Measurements from ENCODE around the gene ASB12. TPM values are rescaled to one million over a fixed set of nuclear protein-coding genes. Genes with fewer than 3 reads are reported as not detected.
A peak's percentile ranks its signal among the peaks of the same experiment; 100 is the strongest.

Gene ASB12
- polyA plus RNA-seq, 2 of the 4 experiments (the other 2 are of a cell fraction), result 0.08 TPM; not detected in 1

- Histone ChIP-seq H3K4me2 (no peak overlapping the region), H3K4me3 (no peak overlapping the region), H3K4me1 (peaks cover 7% of the 10 kb centered on the region), H3K9me3 (no peaks in the 10 kb centered on the region), H3K27ac (no peak overlapping the region)
- no peak for ATAC-seq
- 98% methylated on average over 2 of the region's 2 CpGs for WGBS (ENCODE audit: missing lambda C conversion rate)
- no peak for TF ChIP-seq RARB (CRISPR knock-in tag; IDR thresholded peaks at IDR 0.05)
- no peak for TF ChIP-seq RAD21 (conservative IDR thresholded peaks at IDR 0.05 in 1 of 2, IDR thresholded peaks at IDR 0.05 in 1 of 2)
- FAIRE-seq, result no peak
- POLR2A ChIA-PET, result no interaction called here
- DNase-seq (ENCODE audit: low read depth in 1 of 2, low spot score in 1 of 2), result no peak
- CTCF ChIA-PET, result no interaction called here
These were observed 27.5 kb downstream of the ASB12 start for GRCh38 chrX:64202808-64203325.

GRCh38 chrX:64198036-64198435 is 32.4 kb downstream of the ASB12 start:
- H3K4me1 ChIP-seq, result no peaks in the 10 kb centered on the region
- FAIRE-seq (peak; percentile 56), DNase-seq (ENCODE audit: low read depth in 1 of 2, low spot score in 1 of 2) (no peak), ATAC-seq (no peak)
- ChIA-PET POLR2A (no interaction called here), CTCF (no interaction called here)
- no peaks in the 10 kb centered on the region for H3K9me3 ChIP-seq
- H3K4me2 ChIP-seq, result no peak overlapping the region
- H3K27ac ChIP-seq, result no peak overlapping the region
- TF ChIP-seq ATOH8 (CRISPR knock-in tag; IDR thresholded peaks at IDR 0.05; ENCODE audit: low read depth) (no peak), TFCP2L1 (CRISPR knock-in tag; IDR thresholded peaks at IDR 0.05) (no peak), CBX8 (IDR thresholded peaks at IDR 0.05) (no peak), ZC3H11A (IDR thresholded peaks at IDR 0.05) (no peak), HOXA7 (CRISPR knock-in tag; IDR thresholded peaks at IDR 0.05) (no peak), BCL3 (IDR thresholded peaks at IDR 0.05) (no peak), NPAS2 (CRISPR knock-in tag; IDR thresholded peaks at IDR 0.05; ENCODE audit: borderline replicate concordance) (no peak), HES2 (IDR thresholded peaks at IDR 0.05) (no peak), RFX5 (IDR thresholded peaks at IDR 0.05) (no peak), GATA3 (IDR thresholded peaks at IDR 0.05; ENCODE audit: borderline replicate concordance) (no peak), EP300 (IDR thresholded peaks at IDR 0.05) (no peak)
- no peak overlapping the region for H3K4me3 ChIP-seq

- FAIRE-seq, result no peak
- Histone ChIP-seq H3K4me2 (no peak overlapping the region), H3K4me1 (no peaks in the 10 kb centered on the region), H3K9me3 (no peaks in the 10 kb centered on the region), H3K27ac (no peak overlapping the region), H3K4me3 (no peak overlapping the region)
- CTCF ChIA-PET, result no interaction called here
- 83% methylated on average over 3 of the region's 3 CpGs for WGBS (ENCODE audit: missing lambda C conversion rate)
- no peak for ATAC-seq
- TF ChIP-seq CTCF (IDR thresholded peaks at IDR 0.05) (no peak), ZSCAN20 (CRISPR knock-in tag; IDR thresholded peaks at IDR 0.05) (no peak), CHD2 (IDR thresholded peaks at IDR 0.05; ENCODE audit: low read length, partially characterized antibody) (no peak), JUNB (IDR thresholded peaks at IDR 0.05) (no peak), CBX2 (IDR thresholded peaks at IDR 0.05; ENCODE audit: borderline replicate concordance, low read depth) (no peak)
- POLR2A ChIA-PET, result interaction anchor here (0.5 kb wide), 1 partner anchor 31 kb away, joined by 3 read pairs; no protein-coding TSS in a partner anchor
- no peak for DNase-seq (ENCODE audit: low read depth in 1 of 2, low spot score in 1 of 2)
These were observed 33.8 kb downstream of the ASB12 start for GRCh38 chrX:64196606-64197005.

All from A549 (cell line).